AG20443 (cell line): ENCODE results near the gene FRG1.
"Not testable (repeated sequence)": the region's sequence is repeated elsewhere in the genome, so short reads cannot be mapped to it uniquely, and the experiment has no call there.

ENCODE experiments used
- DNase-seq: peaks from one replicate; pipeline ENCODE4 v3.0.0; 2012; ENCODE audit warnings: low spot score, mixed read lengths

The FRG1 gene

DNA sequence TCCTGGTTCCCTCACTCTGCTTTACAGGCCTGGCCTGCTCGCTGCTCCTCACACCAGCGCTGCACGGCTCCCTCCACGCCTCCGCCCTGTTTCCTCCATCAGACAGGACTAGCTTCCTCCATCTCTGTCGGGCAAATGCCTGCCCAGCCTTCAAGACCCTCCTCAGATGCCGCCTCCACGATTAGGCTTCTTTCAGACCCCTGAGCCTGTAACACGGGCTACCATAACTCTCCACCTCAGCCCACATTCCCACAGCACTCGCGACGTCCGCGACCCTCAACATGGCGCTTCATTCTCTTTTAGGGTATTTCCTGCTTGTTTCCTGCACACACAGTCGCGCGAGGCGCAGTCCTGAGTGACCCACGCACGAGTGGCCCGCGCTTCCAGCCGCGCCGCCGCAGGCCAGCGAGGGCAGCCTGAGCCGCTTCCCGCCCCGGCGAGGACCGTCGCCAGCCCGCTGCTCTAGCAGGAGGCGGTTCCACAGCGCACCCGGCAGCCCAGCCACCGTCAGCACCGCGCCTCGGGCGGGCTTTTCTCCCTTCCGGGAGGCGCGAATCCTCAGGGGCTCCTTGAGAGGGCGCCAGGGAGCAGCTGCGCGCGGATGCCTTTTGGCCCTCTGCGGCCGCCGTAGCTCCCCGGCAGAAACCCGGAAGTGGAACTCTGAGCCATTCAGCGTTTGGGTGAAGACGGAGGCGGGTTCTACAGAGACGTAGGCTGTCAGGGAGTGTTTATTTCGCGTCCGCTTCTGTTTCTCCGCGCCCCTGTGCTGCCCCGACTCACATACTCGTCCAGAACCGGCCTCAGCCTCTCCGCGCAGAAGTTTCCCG is at the start of gene FRG1:
Gene FRG1, plus strand, starts transcription at position 695 of the 827 bp plus-strand sequence. CDS start 138 bp downstream, outside the sequence.
- DNase-seq = peak; percentile 97

DNA sequence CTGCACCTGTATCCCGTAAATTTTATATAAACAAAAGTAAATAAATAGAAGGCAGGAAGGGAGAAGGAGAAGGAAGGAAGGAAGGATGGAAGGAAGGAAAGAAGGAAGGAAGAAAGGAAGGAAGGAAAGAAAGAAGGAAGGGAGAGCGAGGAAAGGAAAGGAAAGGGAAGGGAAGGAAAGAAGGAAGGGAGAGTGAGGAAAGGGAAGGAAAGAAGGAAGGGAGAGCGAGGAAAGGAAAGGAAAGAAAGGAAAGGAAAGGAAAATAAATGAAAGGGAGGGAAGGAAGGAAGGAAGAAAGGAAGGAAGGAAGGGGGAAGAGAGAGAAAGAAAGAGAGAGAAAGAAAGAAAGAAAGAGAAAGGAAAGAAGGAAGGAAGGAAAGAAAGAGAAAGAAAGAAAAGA is 43.0 kb upstream of the FRG1 start:
- no peak for DNase-seq

DNA sequence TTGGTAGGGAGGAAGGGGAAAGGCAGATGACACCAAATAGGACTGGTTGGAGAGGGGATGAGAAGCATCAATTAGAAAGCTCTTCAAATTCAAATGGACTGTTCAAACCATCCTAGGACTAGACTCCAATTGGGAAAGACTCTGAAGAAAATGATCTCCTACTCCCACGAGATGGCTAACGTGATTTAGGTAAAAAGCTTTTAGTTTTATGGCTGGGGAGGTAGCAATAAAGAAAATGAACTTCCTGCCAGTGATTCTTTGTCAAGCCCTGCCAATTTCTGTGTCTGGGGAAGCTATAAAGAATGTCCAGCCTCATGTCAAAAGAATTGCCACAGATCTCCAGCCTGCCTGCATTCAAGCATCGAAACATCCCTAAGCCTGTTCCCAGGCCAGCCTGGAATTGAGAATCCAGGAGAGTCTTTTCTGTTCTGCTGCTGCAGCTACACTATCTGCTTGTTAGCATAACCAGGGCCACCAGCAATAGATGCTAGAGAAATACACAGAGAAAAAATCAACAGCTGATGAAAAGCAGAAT is 41.1 kb upstream of the FRG1 start:
- not testable (repeated sequence) for DNase-seq

DNA sequence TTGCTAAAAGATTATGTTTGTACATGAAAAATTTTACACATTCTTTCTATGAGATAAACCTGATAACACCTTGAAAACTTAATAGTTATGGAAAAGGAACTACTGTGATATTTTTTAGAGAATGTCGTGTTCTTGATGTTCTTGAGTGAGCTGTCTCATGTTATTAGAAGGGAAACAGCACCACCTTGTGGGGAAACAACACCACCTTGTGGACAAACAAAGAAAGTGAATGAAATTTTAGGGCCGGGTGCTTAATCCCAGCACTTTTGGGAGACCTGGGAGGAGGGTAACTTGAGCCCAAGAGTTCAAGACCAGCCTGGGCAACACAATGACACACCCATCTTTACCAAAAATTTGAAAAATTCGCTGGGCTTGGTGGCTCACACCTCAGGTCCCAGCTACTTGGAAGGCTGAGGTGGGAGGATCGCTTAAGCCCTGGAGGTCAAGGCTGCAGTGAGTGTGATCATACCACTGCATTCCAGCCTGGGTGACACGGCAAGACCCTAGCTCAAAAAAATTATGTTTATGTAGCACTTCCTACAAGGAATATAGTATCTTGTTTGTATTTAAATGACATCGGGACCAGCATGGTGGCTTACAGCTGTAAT is 36.1 kb upstream of the FRG1 start:
- DNase-seq = peak; percentile 58

DNA sequence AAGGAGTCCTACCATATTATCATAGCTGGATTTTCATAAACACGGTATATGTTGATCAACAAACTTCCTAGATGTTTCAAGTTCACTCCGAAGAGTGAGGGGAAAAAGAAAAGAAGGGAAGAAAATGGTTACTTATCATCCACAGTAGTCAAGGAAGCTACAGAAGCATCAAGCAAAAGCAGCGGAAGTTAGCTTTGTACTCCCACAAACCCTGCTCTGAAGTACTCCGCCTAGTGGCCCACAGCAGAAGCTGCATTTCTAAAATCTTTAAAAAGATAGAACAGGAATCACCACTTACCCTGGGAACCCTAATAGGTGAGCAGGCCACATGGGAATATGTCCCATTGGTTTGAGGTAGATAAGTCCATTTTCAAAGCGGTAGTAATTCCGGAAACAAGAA is 28.5 kb upstream of the FRG1 start:
- DNase-seq = no peak

DNA sequence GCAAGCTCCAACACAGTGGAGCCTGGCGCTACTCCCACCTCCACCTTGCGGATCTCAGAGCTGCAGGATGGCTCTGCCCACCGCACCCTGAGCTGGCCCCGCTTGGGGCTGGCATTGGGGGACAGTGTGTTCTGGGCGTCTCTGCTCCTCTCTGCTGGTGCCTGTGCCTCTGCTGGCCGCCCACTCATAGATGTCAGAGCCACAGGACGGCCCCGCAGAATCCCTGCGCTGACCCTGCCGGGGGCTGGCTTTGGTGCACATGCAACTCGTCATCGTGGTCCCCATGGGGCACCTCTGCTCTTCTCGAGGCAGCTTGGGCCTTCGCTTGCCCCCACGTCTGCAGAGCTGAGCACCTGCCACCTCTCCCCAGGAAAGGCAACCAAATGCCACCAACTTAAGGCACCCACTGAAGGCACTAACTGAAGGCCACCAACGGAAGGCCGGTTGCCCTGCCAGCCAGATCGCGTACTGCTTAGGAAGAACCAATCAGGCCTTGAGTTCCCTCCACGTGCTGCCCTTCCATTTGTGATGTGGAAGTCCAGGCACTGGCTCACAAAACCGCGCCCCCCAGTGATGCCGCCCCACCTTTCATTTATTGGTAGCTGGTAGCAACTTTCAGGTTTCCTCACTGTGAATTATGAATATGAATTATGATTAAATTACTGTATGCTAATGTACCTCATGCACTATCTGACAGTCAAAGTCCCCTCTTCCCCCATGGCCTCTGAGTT is 23.3 kb upstream of the FRG1 start:
- no peak for DNase-seq

DNA sequence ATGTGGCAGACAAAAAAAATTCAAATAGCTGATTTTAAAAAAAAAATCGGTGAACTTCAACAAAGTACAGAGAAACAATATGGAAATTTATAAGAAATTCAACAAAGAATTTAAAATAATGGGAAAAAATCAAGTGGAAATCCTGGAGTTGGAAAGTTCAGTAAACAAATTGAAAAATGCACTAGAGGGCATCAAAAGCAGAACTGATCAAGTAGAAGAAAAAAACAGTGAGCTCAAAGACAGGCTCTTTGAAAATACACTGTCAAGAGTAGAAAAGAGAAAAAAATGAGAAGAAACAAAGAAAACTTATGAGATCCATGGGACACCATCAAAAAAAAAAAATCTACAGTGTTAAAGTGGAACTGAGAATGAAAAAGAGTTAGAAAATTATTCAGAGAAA is 19.6 kb upstream of the FRG1 start:
- DNase-seq = no peak

DNA sequence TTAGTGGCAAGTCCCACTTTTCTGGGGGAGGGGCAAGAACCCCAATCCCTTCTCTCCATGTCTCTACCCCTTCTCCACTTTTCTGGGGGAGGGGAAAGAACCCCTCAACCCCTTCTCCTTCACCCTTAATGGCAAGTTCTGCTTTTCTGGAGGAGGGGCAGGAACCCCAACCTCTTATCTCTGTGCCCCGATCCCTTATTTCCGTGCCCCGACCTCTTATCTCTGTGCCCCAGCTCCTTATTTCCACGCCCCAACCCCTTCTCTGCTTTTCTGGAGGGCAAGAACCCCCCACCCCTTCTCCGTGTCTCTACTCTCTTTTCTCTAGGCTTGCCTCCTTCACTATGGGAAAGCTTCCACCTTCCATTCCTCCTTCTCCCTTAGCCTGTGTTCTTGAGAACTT is 13.9 kb upstream of the FRG1 start:
- not testable (repeated sequence) for DNase-seq

DNA sequence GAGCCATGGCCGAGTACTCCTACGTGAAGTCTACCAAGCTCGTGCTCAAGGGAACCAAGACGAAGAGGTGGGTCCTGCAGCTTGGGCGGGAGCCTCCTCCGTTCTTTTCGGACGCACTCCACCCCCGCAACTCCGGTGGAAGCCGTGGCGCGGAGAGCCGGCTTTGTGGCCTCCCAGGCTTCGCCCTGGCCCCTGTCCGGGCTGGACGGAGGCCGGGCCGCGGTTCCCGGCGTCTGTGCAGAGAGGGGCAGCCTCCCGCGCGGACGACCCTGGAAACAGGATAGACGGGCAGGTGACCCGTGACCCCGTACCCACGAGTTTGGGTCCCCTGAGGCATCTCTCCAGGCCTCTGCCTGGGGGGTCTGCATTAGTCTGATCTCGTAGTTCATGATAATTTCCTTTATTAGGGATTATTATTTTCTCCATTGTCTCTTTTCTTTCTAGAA is 356 bp downstream of the FRG1 start:
- DNase-seq = no peak

DNA sequence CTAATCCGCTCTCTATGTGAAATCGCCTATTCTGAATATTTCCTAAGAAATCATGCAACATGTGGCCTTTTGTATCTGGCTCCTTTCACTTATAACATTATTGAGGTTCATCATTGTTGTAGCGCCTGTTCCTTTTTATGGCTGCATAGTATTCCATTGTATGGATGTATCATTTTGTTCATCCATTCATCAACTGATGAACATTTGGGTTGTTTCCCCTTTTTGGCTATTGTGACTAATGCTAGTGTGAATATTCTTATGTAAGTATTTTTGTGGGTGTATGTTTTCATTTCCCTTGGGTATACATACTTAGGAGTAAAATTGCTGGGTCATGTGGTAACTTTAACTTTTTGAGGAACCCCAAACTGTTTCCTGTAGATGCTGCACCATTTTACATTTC is 1.7 kb downstream of the FRG1 start:
- DNase-seq = not testable (repeated sequence)

DNA sequence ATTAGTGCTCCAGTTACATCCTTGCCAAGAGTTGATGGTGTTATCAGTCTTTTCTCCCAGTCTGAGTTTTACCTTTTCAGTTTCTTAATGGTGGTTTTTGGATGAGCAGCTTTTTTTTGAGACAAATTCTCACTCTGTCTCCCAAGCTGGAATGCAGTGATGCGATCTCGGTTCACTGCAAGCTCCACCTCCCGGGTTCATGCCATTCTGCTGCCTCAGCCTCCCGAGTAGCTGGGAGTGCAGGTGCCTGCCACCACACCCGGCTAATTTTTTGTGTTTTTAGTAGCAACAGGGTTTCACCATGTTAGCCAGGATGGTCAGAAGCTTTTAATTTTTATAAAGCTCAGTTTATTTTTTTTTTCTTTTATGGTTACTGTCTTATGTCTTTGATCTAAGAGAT is 3.4 kb downstream of the FRG1 start:
- DNase-seq = not testable (repeated sequence)

DNA sequence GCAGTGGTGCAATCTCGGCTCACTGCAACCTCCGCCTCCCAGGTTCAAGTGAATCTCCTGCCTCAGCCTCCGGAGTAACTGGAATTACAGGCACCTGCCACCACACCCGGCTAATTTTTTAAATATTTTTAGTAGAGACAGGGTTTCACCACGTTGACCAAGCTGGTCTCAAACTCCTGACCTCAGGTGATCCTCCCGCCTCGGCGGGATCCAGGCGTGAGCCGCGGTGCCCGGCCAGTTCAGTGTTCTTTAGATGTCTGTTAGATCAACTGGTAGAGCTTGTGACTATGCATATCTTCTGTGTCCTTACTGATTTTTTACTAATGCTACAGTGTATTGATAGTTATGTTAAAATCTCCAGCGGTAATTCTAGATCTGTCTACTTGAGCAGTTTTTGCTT is 6.2 kb downstream of the FRG1 start:
- DNase-seq = not testable (repeated sequence)

DNA sequence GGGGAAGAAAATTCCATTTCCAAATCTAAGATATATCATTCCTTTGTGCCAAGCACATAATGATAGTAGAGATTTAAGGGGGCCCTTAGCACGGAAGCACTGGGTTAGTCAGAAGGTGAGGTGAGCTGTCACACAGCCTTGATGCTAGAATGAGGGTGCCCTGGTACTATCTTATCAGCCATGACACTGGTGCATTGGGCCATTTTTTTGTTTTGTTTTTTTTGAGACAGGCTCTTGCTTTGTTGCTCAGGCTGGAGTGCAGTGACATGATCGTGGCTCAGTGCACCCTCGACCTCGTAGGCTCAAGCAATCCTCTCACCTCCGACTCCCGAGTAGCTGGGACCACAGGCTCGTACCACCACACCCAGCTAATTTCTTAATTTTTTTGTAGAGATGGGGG is 7.8 kb downstream of the FRG1 start:
- DNase-seq = not testable (repeated sequence)

DNA sequence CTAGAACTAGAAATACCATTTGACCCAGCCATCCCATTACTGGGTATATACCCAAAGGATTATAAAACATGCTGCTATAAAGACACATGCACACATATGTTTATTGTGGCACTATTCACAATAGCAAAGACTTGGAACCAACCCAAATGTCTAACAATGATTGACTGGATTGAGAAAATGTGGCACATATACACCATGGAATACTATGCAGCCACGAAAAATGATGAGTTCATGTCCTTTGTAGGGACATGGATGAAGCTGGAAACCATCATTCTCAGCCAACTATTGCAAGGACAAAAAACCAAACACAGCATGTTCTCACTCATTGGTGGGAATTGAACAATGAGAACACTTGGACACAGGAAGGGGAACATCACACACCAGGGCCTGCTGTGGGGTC is 28.6 kb downstream of the FRG1 start:
- not testable (repeated sequence) for DNase-seq

DNA sequence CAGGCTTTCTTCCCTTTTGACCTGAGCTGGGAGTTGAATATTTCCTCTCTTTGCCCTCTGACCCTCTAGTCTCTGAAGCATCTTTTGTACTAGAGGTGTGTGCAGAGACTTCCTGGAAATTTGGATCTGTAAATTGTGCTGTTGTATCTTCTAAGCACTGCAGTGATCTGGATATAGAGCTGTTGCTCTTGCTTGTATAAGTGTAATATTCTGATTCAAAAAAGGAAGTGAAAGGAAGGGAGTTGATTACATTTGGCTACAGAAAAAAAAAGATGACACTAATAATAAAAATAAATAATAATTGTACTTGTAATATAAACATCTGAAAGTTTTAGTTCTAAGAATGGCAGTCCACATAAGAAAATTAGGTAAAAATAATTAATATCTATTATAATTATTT is 33.0 kb downstream of the FRG1 start:
- no peak for DNase-seq

DNA sequence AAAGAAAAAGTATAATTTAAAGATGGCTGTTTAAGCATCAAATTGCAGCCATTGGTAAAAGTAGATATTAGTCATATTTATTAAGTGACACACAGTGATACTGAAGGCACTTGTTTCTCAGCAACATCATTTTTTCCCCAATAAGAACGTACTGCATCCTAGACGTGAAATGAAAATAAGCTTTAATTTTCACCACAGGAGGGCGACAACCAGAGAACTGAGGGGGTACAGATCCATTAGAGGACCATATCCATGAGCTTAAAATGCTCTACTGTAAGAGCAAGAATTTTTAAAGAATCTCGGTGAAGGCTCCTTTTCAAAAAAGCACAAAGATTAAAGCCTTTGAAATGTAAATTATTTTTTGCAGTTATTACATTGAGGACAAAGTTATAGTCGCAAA is 33.4 kb downstream of the FRG1 start:
- DNase-seq = no peak

DNA sequence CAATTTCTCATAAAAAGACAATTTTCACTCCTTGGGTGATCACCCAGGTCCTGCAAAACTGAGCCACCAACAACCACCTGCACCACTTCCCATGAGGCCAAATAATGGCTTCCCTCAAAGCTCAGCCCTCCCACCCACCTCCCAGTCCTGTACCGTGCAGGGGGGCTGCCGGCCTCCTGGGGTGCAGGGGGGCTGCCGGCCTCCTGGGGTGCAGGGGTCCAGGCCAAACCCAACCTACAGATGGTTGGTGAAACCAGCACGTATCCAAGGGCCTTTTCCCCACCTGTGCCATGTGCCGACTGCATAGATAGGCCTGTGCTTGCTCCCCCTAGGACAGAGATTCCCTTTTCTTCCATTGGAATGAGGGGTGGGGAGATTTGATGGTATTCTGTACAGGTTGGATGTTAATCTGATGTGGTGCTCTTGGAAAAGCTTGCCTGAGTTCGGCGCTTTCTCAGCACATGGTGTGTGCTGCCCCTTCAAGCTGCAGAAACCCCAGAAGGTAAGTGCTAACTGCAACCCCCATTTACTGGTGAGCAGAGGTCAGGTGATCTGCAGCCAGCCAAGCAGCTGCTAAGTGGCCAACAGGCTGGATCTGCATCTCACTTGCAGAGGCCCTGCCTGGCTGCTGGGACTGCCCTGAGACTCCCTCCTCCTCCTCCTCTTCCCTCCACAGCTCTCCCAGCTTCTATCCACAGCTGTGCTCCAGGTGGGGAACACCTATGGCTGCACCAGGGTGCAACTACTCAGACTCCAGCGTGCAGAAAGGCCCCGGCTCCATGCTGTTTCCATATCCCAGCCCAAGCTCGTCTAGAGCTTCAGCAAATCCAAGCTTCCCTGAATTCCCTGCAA is 38.8 kb downstream of the FRG1 start:
- DNase-seq = no peak

DNA sequence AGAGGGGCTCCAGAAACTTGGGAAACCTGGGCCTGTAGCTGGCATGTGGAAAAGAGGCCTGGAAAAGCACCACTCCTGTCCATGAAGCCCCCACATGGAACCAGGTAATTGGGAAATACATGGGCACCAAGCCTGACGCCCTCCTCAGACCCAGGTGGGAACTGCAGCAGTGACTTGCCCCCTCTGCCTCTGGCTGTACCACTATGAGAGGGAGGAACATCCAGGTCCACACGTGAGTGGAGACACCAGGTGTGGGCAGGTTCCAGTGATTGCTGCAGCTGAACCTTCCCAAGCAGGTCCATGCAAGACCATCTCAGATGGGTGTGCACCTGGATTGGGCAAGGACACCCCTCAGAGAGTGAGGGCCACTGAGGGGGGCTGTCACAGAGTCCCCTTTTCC is 39.6 kb downstream of the FRG1 start:
- not testable (repeated sequence) for DNase-seq

DNA sequence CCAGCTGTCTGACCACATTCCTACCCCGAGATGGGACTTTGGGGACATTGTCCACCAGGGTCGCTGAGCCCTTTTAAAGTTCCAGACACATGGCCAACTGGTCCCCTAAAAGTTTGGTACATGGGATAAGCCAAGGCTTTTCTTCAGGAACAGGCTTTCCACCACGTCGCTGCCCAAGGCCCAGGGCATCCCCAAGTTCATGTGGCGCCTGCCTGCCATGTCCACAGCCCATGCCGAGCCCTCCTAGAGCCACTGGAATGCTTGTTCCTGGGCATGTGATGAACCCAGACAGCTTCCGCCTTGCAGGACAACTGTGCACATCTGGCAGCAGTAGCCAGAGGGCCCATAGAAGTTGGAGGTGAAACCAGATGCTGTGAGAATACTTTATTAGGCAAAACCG is 41.3 kb downstream of the FRG1 start:
- no peak for DNase-seq

DNA sequence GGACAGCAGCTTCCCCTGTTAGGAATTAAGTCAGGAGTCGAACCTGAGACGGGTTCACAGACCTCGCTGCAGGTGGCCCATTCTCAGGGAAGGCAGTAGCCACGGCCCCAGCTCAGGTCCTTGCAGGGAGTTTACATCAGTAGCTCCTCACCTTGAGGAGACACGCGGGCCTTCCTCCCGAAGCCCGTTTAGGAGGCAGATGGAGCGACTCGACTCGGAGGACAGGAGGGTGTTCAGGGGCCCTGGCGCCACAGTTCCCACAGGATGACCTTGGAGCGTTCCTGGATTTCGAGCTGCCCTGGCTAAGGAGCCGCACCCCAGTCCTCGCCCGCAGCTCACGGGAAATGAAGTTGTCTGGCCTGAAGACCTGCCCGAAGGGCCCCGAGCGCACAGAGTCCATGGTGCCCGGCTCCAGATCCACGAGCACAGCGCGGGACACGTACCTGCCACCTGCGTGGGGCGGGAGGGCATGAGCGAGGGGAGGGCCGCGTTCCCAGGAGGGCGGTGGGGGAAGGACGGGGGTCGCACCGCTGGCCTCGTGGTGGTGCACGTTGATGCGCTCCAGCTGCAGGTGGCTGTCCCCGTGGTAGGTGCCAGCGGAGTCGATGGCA is 43.3 kb downstream of the FRG1 start:
- DNase-seq = not testable (repeated sequence)

DNA sequence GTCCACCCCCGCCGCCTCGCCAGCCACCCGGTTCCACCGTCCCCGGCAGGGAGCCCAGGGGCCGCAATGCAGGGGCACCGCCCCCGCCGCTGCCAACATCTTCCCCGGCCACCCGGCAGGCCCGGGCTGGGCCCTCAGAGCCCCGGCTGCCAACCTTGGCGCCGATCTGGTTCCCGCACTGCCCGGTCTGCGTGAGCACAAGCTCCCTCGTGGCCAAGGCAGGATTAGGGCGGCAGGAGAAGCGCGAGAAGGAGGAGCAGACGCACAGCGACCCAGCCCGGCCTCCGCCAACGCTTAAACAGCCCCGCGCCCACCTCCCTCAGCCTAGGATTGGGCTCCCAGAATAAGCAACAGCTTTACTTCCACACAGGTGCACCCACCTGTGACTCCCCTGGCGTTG is 44.0 kb downstream of the FRG1 start:
- not testable (repeated sequence) for DNase-seq
